Measurements from ENCODE around the gene AGXT. TPM values are rescaled to one million over a fixed set of nuclear protein-coding genes. Genes with fewer than 3 reads are reported as not detected.

The AGXT gene
- total and polyA plus RNA-seq, 12 donors = 0.09 TPM; not detected in 11

GRCh38 chr2:240884221-240884620 lies 15.6 kb downstream of the AGXT start:
- ATAC-seq (no peak), DNase-seq (no peak)
- H3K4me3 ChIP-seq = no peak overlapping the region
- H3K27me3 ChIP-seq = no peaks in the 10 kb centered on the region
- H3K9me3 ChIP-seq = no peaks in the 10 kb centered on the region
- TF ChIP-seq CTCF (IDR thresholded peaks at IDR 0.05) = no peak
- WGBS, 2 donors = 84 to 88% methylated on average over 2 of the region's 2 CpGs
- H3K36me3 ChIP-seq = no peaks in the 10 kb centered on the region
- H3K27ac ChIP-seq = no peak overlapping the region
- intact Hi-C loops (cut with DNase I) = no loop called here
- no peaks in the 10 kb centered on the region for H3K4me1 ChIP-seq

DNA sequence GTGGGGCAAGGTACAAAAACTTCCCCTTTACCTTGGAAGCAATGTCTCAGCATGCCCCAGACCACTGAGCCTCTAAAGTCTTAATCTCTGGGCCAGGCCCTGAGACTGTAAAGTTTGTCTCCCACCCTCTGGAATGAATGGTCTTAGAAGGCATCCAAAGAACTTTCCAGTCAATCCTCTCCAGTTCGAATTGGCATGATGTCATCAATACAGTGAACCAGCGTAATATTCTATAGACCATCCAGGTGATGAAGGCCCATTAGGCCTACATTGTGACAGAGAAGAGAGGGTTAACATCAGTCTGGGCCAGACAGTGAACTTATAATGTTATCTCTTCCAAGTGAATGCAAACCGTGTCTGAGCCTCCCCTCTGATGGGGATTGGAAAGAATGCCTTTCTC lies 16.1 kb downstream of the AGXT start:
- WGBS, 2 donors = 67 to 79% methylated on average over 3 of the region's 3 CpGs
- Histone ChIP-seq H3K9me3 (no peaks in the 10 kb centered on the region), H3K36me3 (no peaks in the 10 kb centered on the region), H3K4me1 (no peaks in the 10 kb centered on the region), H3K4me3 (no peak overlapping the region), H3K27ac (no peak overlapping the region), H3K27me3 (no peaks in the 10 kb centered on the region)
- ATAC-seq = no peak
- DNase-seq = no peak
- intact Hi-C loops (cut with DNase I) = no loop called here
- TF ChIP-seq CTCF (IDR thresholded peaks at IDR 0.05) = no peak

DNA sequence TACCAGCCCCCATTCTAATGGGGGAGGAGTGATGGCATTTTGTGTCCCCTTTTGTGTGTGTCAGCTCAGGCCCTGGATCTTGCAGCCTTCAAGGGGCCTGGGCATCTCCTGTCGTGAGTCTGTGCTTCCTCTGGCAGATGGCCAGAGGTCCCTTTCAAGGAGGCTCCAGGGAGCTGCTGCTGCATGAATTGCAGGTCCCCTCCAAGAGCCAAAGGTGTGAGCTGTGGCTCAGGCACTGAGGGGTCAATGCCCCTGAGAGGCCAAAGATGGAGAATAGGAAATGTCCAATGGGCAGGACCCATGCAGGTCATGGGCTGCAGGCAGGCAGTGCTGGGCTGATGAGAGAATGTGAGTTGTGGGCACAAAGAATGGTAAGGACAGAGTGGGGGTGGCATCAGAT lies 16.9 kb downstream of the AGXT start:
- DNase-seq (no peak), ATAC-seq (no peak)
- H3K36me3 ChIP-seq = no peaks in the 10 kb centered on the region
- H3K27ac ChIP-seq = no peak overlapping the region
- no peaks in the 10 kb centered on the region for H3K9me3 ChIP-seq
- no peaks in the 10 kb centered on the region for H3K27me3 ChIP-seq
- H3K4me1 ChIP-seq = no peaks in the 10 kb centered on the region
- no peak overlapping the region for H3K4me3 ChIP-seq
- no peak for TF ChIP-seq CTCF (IDR thresholded peaks at IDR 0.05)
- intact Hi-C loops (cut with DNase I) = no loop called here
- WGBS, 2 donors = 62 to 72% methylated on average over 1 of the region's 1 CpG

GRCh38 chr2:240886023-240886565 lies 17.5 kb downstream of the AGXT start:
- no peak for ATAC-seq

More at GRCh38 chr2:240886023-240886565, 17.5 kb downstream of the AGXT start:
- TF ChIP-seq CTCF (IDR thresholded peaks at IDR 0.05) = no peak
- Histone ChIP-seq H3K27me3 (no peaks in the 10 kb centered on the region), H3K4me3 (no peak overlapping the region), H3K27ac (no peak overlapping the region), H3K4me1 (no peaks in the 10 kb centered on the region), H3K9me3 (no peaks in the 10 kb centered on the region), H3K36me3 (no peaks in the 10 kb centered on the region)
- no peak for DNase-seq
- intact Hi-C loops (cut with DNase I) = no loop called here
- 73 to 78% methylated on average over 5 of the region's 5 CpGs for WGBS, 2 donors
